HCT116 (cell line): ENCODE results near the gene OR1N1. TPM values are rescaled to one million over a fixed set of nuclear protein-coding genes. Genes with fewer than 3 reads are reported as not detected.

Experiments used
- ATAC-seq: fragments of 200-7000 bp; cut with Tn5 transposase; 2 replicates; pipeline ENCODE4 v1.9.1; 2020; ENCODE audit warnings: mild to moderate bottlenecking, moderate library complexity
- BruUV-seq: library from RNA; stranded (reverse); fragments of 400-500 nt; replicated peaks from 2 replicates; lab custom pipeline; 2021; lab: Mats Ljungman, UMichigan
- CTCF ChIA-PET: fragments of 300-600 bp; sonication (Branson Sonifier 250); formaldehyde crosslinking; loops from one replicate; lab custom pipeline; 2021; ENCODE audit warnings: antibody characterized with exemption; lab: Charles Lee
- POLR2A ChIA-PET: fragments of 300-600, 350-600 bp; sonication (Branson Sonifier 250); formaldehyde crosslinking; loops from one replicate; lab custom pipeline; 2021; ENCODE audit warnings: antibody characterized with exemption; lab: Charles Lee
- RAD21 ChIA-PET, 2 experiments: fragments of 300-600 bp; sonication (Branson Sonifier 250); formaldehyde crosslinking; loops; one replicate each; lab custom pipeline; 2023; ENCODE audit warnings: low total read pairs in 2 of 2; ENCODE audit not compliant: uncharacterized antibody in 2 of 2, unreplicated experiment in 2 of 2, low non-redundant PET in 1 of 2; lab: Charles Lee
- DNase-seq: peaks from one replicate; pipeline ENCODE4 v3.0.0-alpha.2; 2010; ENCODE audit warnings: low read depth, low spot score
- H2AFZ ChIP-seq: fragments of 200-600 bp; shearing (Covaris generic), sonication (generic); 2 replicates; pipeline ENCODE4 v1.6.1; 2017; ENCODE audit warnings: low read depth, mixed run types, mixed read lengths, antibody characterized with exemption, low read length; ENCODE audit not compliant: poor library complexity, severe bottlenecking
- H3K27ac ChIP-seq: 2 replicates; pipeline ENCODE4 v1.5.1; 2012; ENCODE audit warnings: low read depth, low read length
- H3K27me3 ChIP-seq: fragments of 200-600 bp; sonication (generic); 2 replicates; pipeline ENCODE4 v1.6.1; 2016; ENCODE audit warnings: mixed run types, low read length, mixed read lengths; ENCODE audit not compliant: insufficient read depth
- H3K36me3 ChIP-seq, 2 experiments: fragments of 200-500 bp in 1 of 2; fragments of 200-600 bp in 1 of 2; sonication (Bioruptor generic) in 1 of 2; sonication (generic) in 1 of 2; 2 replicates each; pipeline versions ENCODE4 v1.5.1 to v1.6.1; 2014 to 2016; ENCODE audit warnings: low read length in 2 of 2, inconsistent platforms in 1 of 2, mixed read lengths in 1 of 2, mixed run types in 1 of 2; ENCODE audit not compliant: insufficient read depth in 2 of 2, control insufficient read depth in 1 of 2
- H3K4me1 ChIP-seq, 2 experiments: fragments of 200-600 bp in 1 of 2; sonication (generic) in 1 of 2; 2 replicates each; pipeline versions ENCODE4 v1.5.1 to v1.6.1; 2012 to 2017; ENCODE audit warnings: low read length in 2 of 2, inconsistent platforms in 1 of 2, mild to moderate bottlenecking in 1 of 2, mixed read lengths in 1 of 2, mixed run types in 1 of 2, moderate library complexity in 1 of 2; ENCODE audit not compliant: insufficient read depth in 2 of 2, control insufficient read depth in 1 of 2
- H3K4me2 ChIP-seq: fragments of 200-600 bp; sonication (generic); 2 replicates; pipeline ENCODE4 v1.6.1; 2017; ENCODE audit warnings: mixed run types, low read length, mixed read lengths
- H3K4me3 ChIP-seq, 2 experiments: fragments of 200-600 bp in 1 of 2; sonication (generic) in 1 of 2; replicated peaks in 1 of 2; 2 replicates each; pipeline ENCODE4 v1.5.1; 2011 to 2016; ENCODE audit warnings: low read length in 2 of 2, control low read depth in 1 of 2, low read depth in 1 of 2, mild to moderate bottlenecking in 1 of 2, mixed read lengths in 1 of 2, mixed run types in 1 of 2
- H3K79me2 ChIP-seq: fragments of 200-600 bp; sonication (generic); 2 replicates; pipeline ENCODE4 v1.6.1; 2017; ENCODE audit warnings: mild to moderate bottlenecking, mixed run types, low read length, moderate library complexity, mixed read lengths; ENCODE audit not compliant: insufficient read depth
- H3K9ac ChIP-seq: fragments of 200-600 bp; sonication (generic); 2 replicates; pipeline ENCODE4 v1.6.1; 2016; ENCODE audit warnings: low read length, mixed read lengths
- H3K9me2 ChIP-seq: fragments of 200-600 bp; sonication (generic), shearing (Covaris generic); 2 replicates; pipeline ENCODE4 v1.6.1; 2017; ENCODE audit warnings: mixed run types, mild to moderate bottlenecking, moderate library complexity; ENCODE audit not compliant: insufficient read depth
- H3K9me3 ChIP-seq, 2 experiments: fragments of 200-500 bp in 1 of 2; fragments of 200-600 bp in 1 of 2; sonication (Bioruptor generic) in 1 of 2; sonication (generic) in 1 of 2; 2 replicates each; pipeline ENCODE4 v1.6.1; 2014 to 2017; ENCODE audit warnings: low read length in 2 of 2, mixed read lengths in 2 of 2, inconsistent platforms in 1 of 2, low read depth in 1 of 2, mild to moderate bottlenecking in 1 of 2, mixed run types in 1 of 2, moderate library complexity in 1 of 2; ENCODE audit not compliant: control insufficient read depth in 1 of 2, insufficient read depth in 1 of 2
- H4K20me1 ChIP-seq: fragments of 200-600 bp; sonication (generic), shearing (Covaris generic); 2 replicates; pipeline ENCODE4 v1.6.1; 2017; ENCODE audit warnings: mixed run types, mild to moderate bottlenecking, moderate library complexity; ENCODE audit not compliant: insufficient read depth
- ATF3 ChIP-seq: IDR thresholded peaks from 2 replicates; pipeline ENCODE4 v1.6.1; 2012
- CEBPB ChIP-seq: IDR thresholded peaks from 2 replicates; pipeline ENCODE4 v1.6.1; 2012; ENCODE audit warnings: low read depth
- CTCF ChIP-seq, 3 experiments: fragments of 200-600 bp in 1 of 3; sonication (generic) in 1 of 3; IDR thresholded peaks in 2 of 3; conservative IDR thresholded peaks in 1 of 3; 2 replicates each; pipeline ENCODE4 v1.5.1; 2012 to 2017; ENCODE audit warnings: low read depth in 2 of 3, low read length in 2 of 3, antibody characterized with exemption in 1 of 3, borderline replicate concordance in 1 of 3, control low read depth in 1 of 3, mild to moderate bottlenecking in 1 of 3, mixed read lengths in 1 of 3, mixed run types in 1 of 3, moderate library complexity in 1 of 3; ENCODE audit not compliant: insufficient read depth in 1 of 3
- EGR1 ChIP-seq: IDR thresholded peaks from 2 replicates; pipeline ENCODE4 v1.6.1; 2012; ENCODE audit warnings: low read depth
- ELF1 ChIP-seq: IDR thresholded peaks from 2 replicates; pipeline ENCODE4 v1.6.1; 2012; ENCODE audit warnings: low read depth, borderline replicate concordance
- EZH2 ChIP-seq: fragments of 200-600 bp; sonication (generic); IDR thresholded peaks from 2 replicates; pipeline ENCODE4 v1.6.1; 2017; ENCODE audit warnings: antibody characterized with exemption, mixed run types
- FOSL1 ChIP-seq: IDR thresholded peaks from 2 replicates; pipeline ENCODE4 v1.6.1; 2012; ENCODE audit warnings: low read depth
- JUND ChIP-seq: IDR thresholded peaks from 2 replicates; pipeline ENCODE4 v1.6.1; 2012
- MAX ChIP-seq: IDR thresholded peaks from 2 replicates; pipeline ENCODE4 v1.6.1; 2012
- POLR2AphosphoS5 ChIP-seq: IDR thresholded peaks from 2 replicates; pipeline ENCODE4 v1.6.1; 2011; ENCODE audit warnings: mild to moderate bottlenecking, low read depth, low read length, moderate library complexity
- RAD21 ChIP-seq: IDR thresholded peaks from 2 replicates; pipeline ENCODE4 v1.6.1; 2012; ENCODE audit warnings: low read depth, mild to moderate bottlenecking
- REST ChIP-seq: IDR thresholded peaks from 2 replicates; pipeline ENCODE4 v1.6.1; 2012; ENCODE audit warnings: low read depth
- SIN3A ChIP-seq: IDR thresholded peaks from 2 replicates; pipeline ENCODE4 v1.6.1; 2012; ENCODE audit warnings: low read depth
- SP1 ChIP-seq: IDR thresholded peaks from 2 replicates; pipeline ENCODE4 v1.6.1; 2012; ENCODE audit warnings: low read depth
- SRF ChIP-seq: IDR thresholded peaks from 2 replicates; pipeline ENCODE4 v1.6.1; 2012; ENCODE audit warnings: low read depth
- YY1 ChIP-seq: IDR thresholded peaks from 2 replicates; pipeline ENCODE4 v1.6.1; 2011; ENCODE audit warnings: low read length, low read depth, moderate library complexity, mild to moderate bottlenecking; ENCODE audit not compliant: insufficient replicate concordance; ENCODE audit errors: extremely low read depth
- ZBTB33 ChIP-seq: IDR thresholded peaks from 2 replicates; pipeline ENCODE4 v1.6.1; 2011; ENCODE audit warnings: mild to moderate bottlenecking, low read length, moderate library complexity; ENCODE audit not compliant: insufficient replicate concordance; ENCODE audit errors: extremely low read depth
- ZFX ChIP-seq: fragments of 450-650 bp; IDR thresholded peaks from 2 replicates; pipeline ENCODE4 v1.6.1; 2017
- ZNF274 ChIP-seq: fragments of 200-500 bp; sonication (Bioruptor generic); IDR thresholded peaks from 2 replicates; pipeline ENCODE4 v1.6.1; 2014; ENCODE audit warnings: mild to moderate bottlenecking, low read depth, low read length, inconsistent platforms
- intact Hi-C: fragments of 100-400 bp; cut with micrococcal nuclease; formaldehyde crosslinking; loops from 2 replicates; pipeline ENCODE4 v1.10.0; 2022
- total RNA-seq: library from RNA; stranded (reverse); gene quantifications from one replicate; pipeline ENCODE4 v1.2.1, GENCODE V29; 2021; ENCODE audit not compliant: unreplicated experiment

OR1N1 gene
- total RNA-seq, 1 experiment from 2014 or later = not detected

- no TSS peak for BruUV-seq
- Histone ChIP-seq H2AFZ (no peak overlapping the region), H3K9me3 (no peaks in the 10 kb centered on the region), H3K4me2 (no peak overlapping the region), H3K27ac (no peak overlapping the region), H3K9ac (no peak overlapping the region), H3K36me3 (no peaks in the 10 kb centered on the region), H3K27me3 (peaks cover 37% of the 10 kb centered on the region), H3K79me2 (no peaks in the 10 kb centered on the region), H4K20me1 (no peaks in the 10 kb centered on the region), H3K4me3 (no peak overlapping the region), H3K4me1 (no peaks in the 10 kb centered on the region), H3K9me2 (no peaks in the 10 kb centered on the region)
- POLR2A ChIA-PET = no interaction called here
- intact Hi-C loops = no loop called here
- RAD21 ChIA-PET = no interaction called here
- DNase-seq (no peak), ATAC-seq (no peak)
- TF ChIP-seq SP1 (no peak), CEBPB (no peak), ATF3 (no peak), POLR2AphosphoS5 (no peak), EZH2 (no peak), YY1 (no peak), SRF (no peak), ZNF274 (no peak), ZFX (no peak), FOSL1 (no peak), EGR1 (no peak), CTCF (IDR thresholded peaks at IDR 0.05 in 2 of 3, conservative IDR thresholded peaks at IDR 0.05 in 1 of 3; ENCODE audit: borderline replicate concordance in 1 of 3, insufficient read depth in 1 of 3, low read depth in 2 of 3, low read length in 2 of 3) (no peak), ELF1 (no peak), REST (no peak), JUND (no peak), RAD21 (no peak), MAX (no peak), ZBTB33 (no peak), SIN3A (no peak)
- CTCF ChIA-PET = interaction anchor here (1.6 kb wide), 1 partner anchor 53 kb away, joined by 6 read pairs; no protein-coding TSS in a partner anchor
Measured at GRCh38 chr9:122551371-122551770, 24.3 kb upstream of the OR1N1 start.
